ENCODE results near the gene CXXC1.

The CXXC1 gene

DNA sequence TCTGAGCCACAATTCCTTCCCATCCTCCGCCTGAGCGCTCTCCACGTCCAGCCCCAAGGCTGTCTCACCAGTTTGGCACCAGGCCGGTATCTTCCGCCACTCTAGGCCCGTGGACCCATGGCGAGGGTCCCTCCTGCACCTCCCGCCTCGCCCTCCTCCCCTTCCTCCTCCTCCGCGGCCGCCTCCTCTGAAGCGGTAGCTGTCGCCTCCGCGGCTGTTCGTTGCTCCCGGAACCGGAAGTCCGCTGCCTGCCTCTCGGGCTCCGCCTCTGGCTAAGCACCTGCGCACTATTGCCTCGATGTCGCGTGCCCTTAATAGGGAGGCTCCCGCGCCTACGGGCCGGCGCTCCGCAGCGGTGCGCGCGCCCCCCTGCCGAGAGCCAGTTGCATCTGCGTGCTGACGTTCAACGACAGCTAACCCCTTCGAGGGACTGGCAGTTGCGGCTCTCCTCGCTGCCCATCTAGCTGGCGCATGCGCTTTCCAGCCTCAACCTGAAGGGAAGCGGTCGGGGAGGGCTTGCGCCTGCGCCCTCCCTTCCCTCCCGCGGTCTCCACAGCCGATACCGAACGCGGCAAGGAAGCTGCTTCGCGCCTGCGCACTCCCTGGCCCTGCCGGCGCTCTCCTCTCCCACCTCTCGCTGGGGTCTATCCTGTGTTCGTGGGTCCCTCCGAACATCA is 6.1 kb downstream of the CXXC1 start, which contains the start of gene MBD1:
Gene MBD1, minus strand, starts transcription at position 229 of the 677 bp plus-strand sequence. CDS start 1,531 bp downstream, outside the sequence.
- peak; percentile 27; the same call in 1 of the 2 replicates for TF ChIP-seq SNAI2 (CRISPR knock-in tag; IDR thresholded peaks at IDR 0.05)
- TF ChIP-seq TOX (CRISPR knock-in tag; IDR thresholded peaks at IDR 0.05; ENCODE audit: borderline replicate concordance), result no peak
- peak; percentile 96 for ATAC-seq

DNA sequence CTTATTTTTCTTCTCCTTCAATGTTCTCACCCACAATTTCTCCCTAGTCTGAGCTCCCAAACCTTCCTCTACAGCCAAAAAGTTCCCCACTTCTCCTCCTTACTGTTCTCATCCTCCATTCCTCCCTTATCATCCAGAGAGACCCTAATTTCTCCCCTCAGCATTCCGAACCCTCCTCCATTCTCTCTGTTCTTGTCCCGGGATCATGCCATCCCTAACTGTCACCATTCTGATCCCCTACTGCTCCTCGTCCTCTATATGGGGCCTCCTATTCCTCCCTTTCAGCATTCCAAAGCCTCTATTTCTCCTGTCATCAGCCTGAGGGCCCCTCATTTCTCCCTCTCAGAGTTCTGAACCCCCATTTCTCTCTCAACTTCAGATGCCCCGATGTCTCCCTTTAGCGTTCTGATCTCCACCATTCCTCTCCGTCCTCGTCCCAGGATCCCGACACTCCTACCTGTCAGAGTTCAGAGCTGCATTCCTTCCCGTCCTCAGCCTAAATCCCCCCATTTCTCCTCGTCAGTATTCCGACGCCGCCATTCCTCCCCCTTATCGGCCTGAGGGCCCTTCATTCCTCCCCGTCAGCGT is 6.7 kb downstream of the CXXC1 start:
- no peak for ATAC-seq
- TF ChIP-seq ARNTL (CRISPR knock-in tag; IDR thresholded peaks at IDR 0.05; ENCODE audit: borderline replicate concordance, low read depth) (no peak), PPARA (CRISPR knock-in tag; IDR thresholded peaks at IDR 0.05; ENCODE audit: borderline replicate concordance) (no peak), RARB (CRISPR knock-in tag; IDR thresholded peaks at IDR 0.05) (no peak), GLIS3 (CRISPR knock-in tag; IDR thresholded peaks at IDR 0.05) (no peak)
- TF ChIP-seq, protein P1, sequence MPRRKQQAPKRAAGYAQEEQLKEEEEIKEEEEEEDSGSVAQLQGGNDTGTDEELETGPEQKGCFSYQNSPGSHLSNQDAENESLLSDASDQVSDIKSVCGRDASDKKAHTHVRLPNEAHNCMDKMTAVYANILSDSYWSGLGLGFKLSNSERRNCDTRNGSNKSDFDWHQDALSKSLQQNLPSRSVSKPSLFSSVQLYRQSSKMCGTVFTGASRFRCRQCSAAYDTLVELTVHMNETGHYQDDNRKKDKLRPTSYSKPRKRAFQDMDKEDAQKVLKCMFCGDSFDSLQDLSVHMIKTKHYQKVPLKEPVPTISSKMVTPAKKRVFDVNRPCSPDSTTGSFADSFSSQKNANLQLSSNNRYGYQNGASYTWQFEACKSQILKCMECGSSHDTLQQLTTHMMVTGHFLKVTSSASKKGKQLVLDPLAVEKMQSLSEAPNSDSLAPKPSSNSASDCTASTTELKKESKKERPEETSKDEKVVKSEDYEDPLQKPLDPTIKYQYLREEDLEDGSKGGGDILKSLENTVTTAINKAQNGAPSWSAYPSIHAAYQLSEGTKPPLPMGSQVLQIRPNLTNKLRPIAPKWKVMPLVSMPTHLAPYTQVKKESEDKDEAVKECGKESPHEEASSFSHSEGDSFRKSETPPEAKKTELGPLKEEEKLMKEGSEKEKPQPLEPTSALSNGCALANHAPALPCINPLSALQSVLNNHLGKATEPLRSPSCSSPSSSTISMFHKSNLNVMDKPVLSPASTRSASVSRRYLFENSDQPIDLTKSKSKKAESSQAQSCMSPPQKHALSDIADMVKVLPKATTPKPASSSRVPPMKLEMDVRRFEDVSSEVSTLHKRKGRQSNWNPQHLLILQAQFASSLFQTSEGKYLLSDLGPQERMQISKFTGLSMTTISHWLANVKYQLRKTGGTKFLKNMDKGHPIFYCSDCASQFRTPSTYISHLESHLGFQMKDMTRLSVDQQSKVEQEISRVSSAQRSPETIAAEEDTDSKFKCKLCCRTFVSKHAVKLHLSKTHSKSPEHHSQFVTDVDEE (CRISPR knock-in tag; IDR thresholded peaks at IDR 0.05), result no peak
- TF ChIP-seq, protein P2, sequence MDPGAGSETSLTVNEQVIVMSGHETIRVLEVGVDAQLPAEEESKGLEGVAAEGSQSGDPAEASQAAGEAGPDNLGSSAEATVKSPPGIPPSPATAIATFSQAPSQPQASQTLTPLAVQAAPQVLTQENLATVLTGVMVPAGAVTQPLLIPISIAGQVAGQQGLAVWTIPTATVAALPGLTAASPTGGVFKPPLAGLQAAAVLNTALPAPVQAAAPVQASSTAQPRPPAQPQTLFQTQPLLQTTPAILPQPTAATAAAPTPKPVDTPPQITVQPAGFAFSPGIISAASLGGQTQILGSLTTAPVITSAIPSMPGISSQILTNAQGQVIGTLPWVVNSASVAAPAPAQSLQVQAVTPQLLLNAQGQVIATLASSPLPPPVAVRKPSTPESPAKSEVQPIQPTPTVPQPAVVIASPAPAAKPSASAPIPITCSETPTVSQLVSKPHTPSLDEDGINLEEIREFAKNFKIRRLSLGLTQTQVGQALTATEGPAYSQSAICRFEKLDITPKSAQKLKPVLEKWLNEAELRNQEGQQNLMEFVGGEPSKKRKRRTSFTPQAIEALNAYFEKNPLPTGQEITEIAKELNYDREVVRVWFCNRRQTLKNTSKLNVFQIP (CRISPR knock-in tag; IDR thresholded peaks at IDR 0.05; ENCODE audit: borderline replicate concordance, low read depth), result no peak

DNA sequence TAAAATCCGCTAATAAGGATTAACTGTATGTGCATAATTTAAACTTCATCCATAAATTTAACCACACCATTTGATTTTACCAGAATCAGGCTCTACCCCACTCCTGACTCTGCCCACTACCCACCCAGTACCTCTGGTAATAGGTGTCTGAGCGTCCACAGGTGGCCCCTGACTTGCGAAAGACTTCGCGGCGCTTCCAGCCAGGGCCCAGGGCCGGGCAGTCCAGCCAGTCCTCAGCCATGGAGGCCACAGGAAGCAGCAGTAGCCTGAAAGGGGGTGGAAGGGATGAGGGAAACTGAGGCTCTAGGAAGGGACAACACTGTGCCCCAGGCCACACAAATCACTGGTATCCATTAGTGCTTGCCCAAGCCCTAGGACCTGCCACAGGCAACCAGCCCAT is 7.7 kb downstream of the CXXC1 start:
- ATAC-seq, result no peak
- TF ChIP-seq SNAI2 (CRISPR knock-in tag; IDR thresholded peaks at IDR 0.05) (no peak), GLIS3 (CRISPR knock-in tag; IDR thresholded peaks at IDR 0.05) (no peak), PPARA (CRISPR knock-in tag; IDR thresholded peaks at IDR 0.05; ENCODE audit: borderline replicate concordance) (no peak), ZNF8 (CRISPR knock-in tag; IDR thresholded peaks at IDR 0.05) (no peak), TCF4 (CRISPR knock-in tag; IDR thresholded peaks at IDR 0.05; ENCODE audit: borderline replicate concordance) (no peak), ZFP3 (CRISPR knock-in tag; IDR thresholded peaks at IDR 0.05) (no peak), ZNF70 (CRISPR knock-in tag; IDR thresholded peaks at IDR 0.05) (no peak), ZNF565 (CRISPR knock-in tag; conservative IDR thresholded peaks at IDR 0.05; ENCODE audit: low read depth) (no peak), BACH2 (CRISPR knock-in tag; IDR thresholded peaks at IDR 0.05; ENCODE audit: borderline replicate concordance) (no peak), ESRRG (CRISPR knock-in tag; IDR thresholded peaks at IDR 0.05) (no peak), CSDC2 (CRISPR knock-in tag; IDR thresholded peaks at IDR 0.05) (no peak), ZC3H10 (CRISPR knock-in tag; IDR thresholded peaks at IDR 0.05) (no peak), OSR1 (CRISPR knock-in tag; IDR thresholded peaks at IDR 0.05) (no peak)
- TF ChIP-seq, protein P1 (CRISPR knock-in tag; IDR thresholded peaks at IDR 0.05), result no peak
- TF ChIP-seq, protein P3, sequence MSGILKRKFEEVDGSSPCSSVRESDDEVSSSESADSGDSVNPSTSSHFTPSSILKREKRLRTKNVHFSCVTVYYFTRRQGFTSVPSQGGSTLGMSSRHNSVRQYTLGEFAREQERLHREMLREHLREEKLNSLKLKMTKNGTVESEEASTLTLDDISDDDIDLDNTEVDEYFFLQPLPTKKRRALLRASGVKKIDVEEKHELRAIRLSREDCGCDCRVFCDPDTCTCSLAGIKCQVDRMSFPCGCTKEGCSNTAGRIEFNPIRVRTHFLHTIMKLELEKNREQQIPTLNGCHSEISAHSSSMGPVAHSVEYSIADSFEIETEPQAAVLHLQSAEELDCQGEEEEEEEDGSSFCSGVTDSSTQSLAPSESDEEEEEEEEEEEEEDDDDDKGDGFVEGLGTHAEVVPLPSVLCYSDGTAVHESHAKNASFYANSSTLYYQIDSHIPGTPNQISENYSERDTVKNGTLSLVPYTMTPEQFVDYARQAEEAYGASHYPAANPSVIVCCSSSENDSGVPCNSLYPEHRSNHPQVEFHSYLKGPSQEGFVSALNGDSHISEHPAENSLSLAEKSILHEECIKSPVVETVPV (CRISPR knock-in tag; IDR thresholded peaks at IDR 0.05), result no peak
- TF ChIP-seq, protein P4, sequence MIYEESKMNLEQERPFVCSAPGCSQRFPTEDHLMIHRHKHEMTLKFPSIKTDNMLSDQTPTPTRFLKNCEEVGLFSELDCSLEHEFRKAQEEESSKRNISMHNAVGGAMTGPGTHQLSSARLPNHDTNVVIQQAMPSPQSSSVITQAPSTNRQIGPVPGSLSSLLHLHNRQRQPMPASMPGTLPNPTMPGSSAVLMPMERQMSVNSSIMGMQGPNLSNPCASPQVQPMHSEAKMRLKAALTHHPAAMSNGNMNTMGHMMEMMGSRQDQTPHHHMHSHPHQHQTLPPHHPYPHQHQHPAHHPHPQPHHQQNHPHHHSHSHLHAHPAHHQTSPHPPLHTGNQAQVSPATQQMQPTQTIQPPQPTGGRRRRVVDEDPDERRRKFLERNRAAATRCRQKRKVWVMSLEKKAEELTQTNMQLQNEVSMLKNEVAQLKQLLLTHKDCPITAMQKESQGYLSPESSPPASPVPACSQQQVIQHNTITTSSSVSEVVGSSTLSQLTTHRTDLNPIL (CRISPR knock-in tag; IDR thresholded peaks at IDR 0.05; ENCODE audit: low read depth), result no peak

Data from SK-N-SH treated with all-trans-retinoic acid at 6 μM for 48 hours (cell line).